ENCODE results near the gene SYCP2.

- TF ChIP-seq CTCF (IDR thresholded peaks at IDR 0.05) (no peak), POLR2A (IDR thresholded peaks at IDR 0.05) (no peak)
Measured at GRCh38 chr20:59837623-59838394, 95.6 kb downstream of the SYCP2 start.
